ENCODE data around the gene HOXA2.

Gene HOXA2

DNA sequence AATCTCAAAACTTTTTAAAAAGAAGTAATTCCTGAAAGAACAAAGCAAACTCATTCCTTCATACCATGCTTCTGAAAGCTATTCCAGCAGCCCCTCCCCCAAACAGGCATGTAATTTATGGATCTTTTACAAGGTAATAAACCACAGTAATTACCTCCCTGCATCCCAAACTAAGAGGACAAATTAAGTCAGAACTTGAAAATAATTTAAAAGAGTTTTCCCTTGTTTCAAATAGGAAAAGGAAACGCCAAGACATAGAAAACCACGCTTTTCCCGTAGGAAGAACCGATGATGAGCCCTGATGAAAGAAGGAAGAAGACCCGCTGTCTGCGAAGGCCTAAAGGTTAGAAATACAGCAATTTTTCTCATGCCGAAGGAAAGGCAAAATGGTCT lies 19.2 kb upstream of the HOXA2 start:
- ChIA-PET POLR2A (interaction anchor here (1.6 kb wide), 1 partner anchor 11 kb away, joined by 3 read pairs; no protein-coding TSS in a partner anchor), CTCF (interaction anchor here (0.6 kb wide), 1 partner anchor 275 kb away, joined by 3 read pairs; no protein-coding TSS in a partner anchor)
- no peak for DNase-seq (ENCODE audit: extremely low spot score)
- TF ChIP-seq PKNOX1 (IDR thresholded peaks at IDR 0.05) (peak; percentile 91), TARDBP (IDR thresholded peaks at IDR 0.05) (no peak), LEF1 (IDR thresholded peaks at IDR 0.05; ENCODE audit: borderline replicate concordance) (no peak), FOXM1 (IDR thresholded peaks at IDR 0.05; ENCODE audit: borderline replicate concordance) (no peak), CTBP1 (IDR thresholded peaks at IDR 0.05; ENCODE audit: borderline replicate concordance) (peak; percentile 84)

- ChIA-PET POLR2A (interaction anchor here (0.7 to 8.7 kb wide), 9 partner anchors 9 to 33 kb away, joined by 3 to 103 read pairs (median 4); partner anchors contain the start of genes HOXA1, HOXA3, HOXA4 and HOXA5), CTCF (interaction anchor here (0.8 to 1.4 kb wide), 3 partner anchors 11 to 42 kb away, joined by 3 read pairs; partner anchors contain the start of gene HOXA4)
- DNase-seq (ENCODE audit: extremely low spot score), result no peak
- TF ChIP-seq FOXA1 (IDR thresholded peaks at IDR 0.05), result no peak
- no peak for TF ChIP-seq NFRKB (IDR thresholded peaks at IDR 0.05)
- TF ChIP-seq SP1 (IDR thresholded peaks at IDR 0.05), result no peak
- no peak for TF ChIP-seq SUZ12 (IDR thresholded peaks at IDR 0.05)
- TF ChIP-seq TARDBP (IDR thresholded peaks at IDR 0.05), result no peak
- TF ChIP-seq ZNF384 (IDR thresholded peaks at IDR 0.05), result no peak
- no peak for TF ChIP-seq HDGF (IDR thresholded peaks at IDR 0.05; ENCODE audit: borderline replicate concordance)
- no peak for TF ChIP-seq LEF1 (IDR thresholded peaks at IDR 0.05; ENCODE audit: borderline replicate concordance)
- TF ChIP-seq L3MBTL2 (conservative IDR thresholded peaks at IDR 0.05), result no peak
- TF ChIP-seq BHLHE40 (IDR thresholded peaks at IDR 0.05; ENCODE audit: borderline replicate concordance), result no peak
- no peak for TF ChIP-seq PKNOX1 (IDR thresholded peaks at IDR 0.05)
- no peak for TF ChIP-seq ELF4 (IDR thresholded peaks at IDR 0.05)
- no peak for TF ChIP-seq CTBP1 (IDR thresholded peaks at IDR 0.05; ENCODE audit: borderline replicate concordance)
- no peak for TF ChIP-seq ARNT (IDR thresholded peaks at IDR 0.05)
- no peak for TF ChIP-seq FOXK2 (IDR thresholded peaks at IDR 0.05)
- no peak for TF ChIP-seq FOXM1 (IDR thresholded peaks at IDR 0.05; ENCODE audit: borderline replicate concordance)
Observed at GRCh38 chr7:27119412-27119911, 17.0 kb upstream of the HOXA2 start.

GRCh38 chr7:27118580-27118979 lies 16.1 kb upstream of the HOXA2 start:
- ChIA-PET POLR2A (interaction anchor here (1.1 to 8.7 kb wide), 4 partner anchors 11 to 34 kb away, joined by 4 to 103 read pairs (median 8); partner anchors contain the start of genes HOXA1, HOXA3 and HOXA4), CTCF (no interaction called here)
- TF ChIP-seq ELF4 (IDR thresholded peaks at IDR 0.05) (no peak), ZNF384 (IDR thresholded peaks at IDR 0.05) (no peak), SP1 (IDR thresholded peaks at IDR 0.05) (no peak), FOXK2 (IDR thresholded peaks at IDR 0.05) (no peak), LEF1 (IDR thresholded peaks at IDR 0.05; ENCODE audit: borderline replicate concordance) (no peak), FOXM1 (IDR thresholded peaks at IDR 0.05; ENCODE audit: borderline replicate concordance) (no peak), CTBP1 (IDR thresholded peaks at IDR 0.05; ENCODE audit: borderline replicate concordance) (no peak), TARDBP (IDR thresholded peaks at IDR 0.05) (no peak), BHLHE40 (IDR thresholded peaks at IDR 0.05; ENCODE audit: borderline replicate concordance) (no peak), SUZ12 (IDR thresholded peaks at IDR 0.05) (no peak), HDGF (IDR thresholded peaks at IDR 0.05; ENCODE audit: borderline replicate concordance) (no peak), L3MBTL2 (conservative IDR thresholded peaks at IDR 0.05) (no peak), FOXA1 (IDR thresholded peaks at IDR 0.05) (no peak), PKNOX1 (IDR thresholded peaks at IDR 0.05) (no peak), NFRKB (IDR thresholded peaks at IDR 0.05) (no peak)
- DNase-seq (ENCODE audit: extremely low spot score), result no peak

- ChIA-PET POLR2A (interaction anchor here (0.7 to 8.7 kb wide), 3 partner anchors 12 to 22 kb away, joined by 3 to 103 read pairs (median 9); partner anchors contain the start of genes HOXA1 and HOXA4), CTCF (no interaction called here)
- no peak for DNase-seq (ENCODE audit: extremely low spot score)
- TF ChIP-seq CTBP1 (IDR thresholded peaks at IDR 0.05; ENCODE audit: borderline replicate concordance), result no peak
- no peak for TF ChIP-seq TARDBP (IDR thresholded peaks at IDR 0.05)
- TF ChIP-seq BHLHE40 (IDR thresholded peaks at IDR 0.05; ENCODE audit: borderline replicate concordance), result no peak
- TF ChIP-seq ZNF384 (IDR thresholded peaks at IDR 0.05), result no peak
- TF ChIP-seq FOXK2 (IDR thresholded peaks at IDR 0.05), result no peak
- no peak for TF ChIP-seq SUZ12 (IDR thresholded peaks at IDR 0.05)
- no peak for TF ChIP-seq ELF4 (IDR thresholded peaks at IDR 0.05)
- no peak for TF ChIP-seq LEF1 (IDR thresholded peaks at IDR 0.05; ENCODE audit: borderline replicate concordance)
- no peak for TF ChIP-seq PKNOX1 (IDR thresholded peaks at IDR 0.05)
- no peak for TF ChIP-seq FOXA1 (IDR thresholded peaks at IDR 0.05)
- no peak for TF ChIP-seq FOXM1 (IDR thresholded peaks at IDR 0.05; ENCODE audit: borderline replicate concordance)
- TF ChIP-seq NFRKB (IDR thresholded peaks at IDR 0.05), result no peak
- no peak for TF ChIP-seq L3MBTL2 (conservative IDR thresholded peaks at IDR 0.05)
Observed at GRCh38 chr7:27117887-27118491, 15.5 kb upstream of the HOXA2 start.
